Measurements from ENCODE around the gene TYW3.
A peak's percentile ranks its signal among the peaks of the same experiment; 100 is the strongest.

TYW3 gene

DNA sequence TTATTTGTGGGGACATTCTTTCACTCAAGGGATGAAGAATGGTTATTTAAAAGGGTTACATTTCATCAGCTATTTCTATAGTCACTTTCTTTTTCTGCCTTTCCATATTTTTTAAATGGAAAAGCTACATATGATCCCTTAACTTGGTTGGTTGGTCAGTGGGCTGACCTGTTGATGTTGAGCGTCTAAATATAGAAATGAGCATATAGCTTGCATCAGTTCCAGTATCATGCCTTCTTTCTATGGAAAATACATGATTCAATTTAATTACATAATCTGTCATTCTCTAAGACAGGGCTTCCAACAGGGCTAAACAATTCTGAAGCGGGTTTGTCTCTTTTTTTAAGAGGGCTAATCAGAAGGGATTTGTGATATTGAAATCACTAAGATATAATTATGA lies 40.6 kb downstream of the TYW3 start:
- H3K4me3 ChIP-seq (ENCODE audit: insufficient read length, low read depth), result no peak overlapping the region
- no peaks in the 10 kb centered on the region for H3K9me3 ChIP-seq (ENCODE audit: insufficient read depth, low read length)
- H3K27me3 ChIP-seq (ENCODE audit: insufficient read depth, insufficient read length), result no peaks in the 10 kb centered on the region
- no peaks in the 10 kb centered on the region for H3K4me1 ChIP-seq (ENCODE audit: insufficient read depth, insufficient read length)
- no peak overlapping the region for H3K9ac ChIP-seq (ENCODE audit: insufficient read length, low read depth)
- TF ChIP-seq YY1 (IDR thresholded peaks at IDR 0.05; ENCODE audit: insufficient read depth, insufficient read length) (no peak), SUZ12 (IDR thresholded peaks at IDR 0.05; ENCODE audit: extremely low read depth, insufficient read depth, insufficient read length) (no peak), ZNF274 (IDR thresholded peaks at IDR 0.05; ENCODE audit: low read depth, low read length) (no peak)
- no peak for DNase-seq (ENCODE audit: low read depth, low spot score)
- no peaks in the 10 kb centered on the region for H3K36me3 ChIP-seq (ENCODE audit: insufficient read depth, insufficient read length, low read length)

DNA sequence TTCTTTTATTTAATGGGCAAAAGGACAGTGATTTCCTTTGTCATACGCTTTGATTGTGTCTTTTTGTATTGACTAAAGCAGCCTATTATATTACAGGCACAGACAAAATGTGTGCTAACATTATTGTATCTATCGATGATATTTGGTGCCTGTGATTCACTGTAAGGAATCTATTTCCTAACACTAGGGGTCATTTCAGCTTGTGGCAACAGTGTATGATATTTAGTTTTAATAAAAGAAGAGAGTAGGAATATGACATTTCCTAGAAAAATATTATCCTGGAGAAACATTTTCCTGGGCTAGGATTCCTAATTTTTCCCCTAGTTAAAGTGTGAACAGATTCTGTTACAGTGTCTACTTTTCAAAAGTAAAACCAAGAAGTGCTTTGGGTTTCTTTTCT lies 42.8 kb downstream of the TYW3 start:
- H3K27me3 ChIP-seq (ENCODE audit: insufficient read depth, insufficient read length), result no peaks in the 10 kb centered on the region
- peaks cover 1% of the 10 kb centered on the region for H3K4me1 ChIP-seq (ENCODE audit: insufficient read depth, insufficient read length)

DNA sequence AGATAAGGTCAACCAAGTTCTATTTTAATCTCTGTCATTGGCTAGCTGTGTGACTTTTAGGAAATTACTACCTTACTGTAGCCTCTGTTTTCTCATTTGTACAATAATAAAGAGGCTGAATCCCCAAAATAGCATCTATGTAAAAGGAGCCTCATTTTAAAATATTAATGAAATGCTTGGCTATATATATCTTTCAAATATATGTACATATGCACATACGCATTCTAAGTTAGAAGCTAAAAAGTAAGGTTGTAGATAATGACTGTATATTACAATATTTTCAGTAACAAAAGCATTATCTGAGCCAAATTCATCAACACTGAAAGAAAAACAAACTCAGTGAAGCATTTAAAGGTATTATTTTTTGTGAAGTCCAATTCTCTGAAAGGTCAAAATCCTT lies 44.6 kb downstream of the TYW3 start:
- no peak overlapping the region for H3K9ac ChIP-seq (ENCODE audit: insufficient read length, low read depth)
- no peaks in the 10 kb centered on the region for H3K9me3 ChIP-seq (ENCODE audit: insufficient read depth, low read length)
- H3K4me1 ChIP-seq (ENCODE audit: insufficient read depth, insufficient read length), result peaks cover 3% of the 10 kb centered on the region
- DNase-seq (ENCODE audit: low read depth, low spot score), result no peak
- no peak for TF ChIP-seq YY1 (IDR thresholded peaks at IDR 0.05; ENCODE audit: insufficient read depth, insufficient read length)
- no peak for TF ChIP-seq SUZ12 (IDR thresholded peaks at IDR 0.05; ENCODE audit: extremely low read depth, insufficient read depth, insufficient read length)
- H3K36me3 ChIP-seq (ENCODE audit: insufficient read depth, insufficient read length, low read length), result no peaks in the 10 kb centered on the region
- H3K27me3 ChIP-seq (ENCODE audit: insufficient read depth, insufficient read length), result no peaks in the 10 kb centered on the region
- no peak overlapping the region for H3K4me3 ChIP-seq (ENCODE audit: insufficient read length, low read depth)

More for the DNA sequence above, 42.8 kb downstream of the TYW3 start:
- no peaks in the 10 kb centered on the region for H3K9me3 ChIP-seq (ENCODE audit: insufficient read depth, low read length)
- H3K36me3 ChIP-seq (ENCODE audit: insufficient read depth, insufficient read length, low read length), result no peaks in the 10 kb centered on the region
- H3K4me3 ChIP-seq (ENCODE audit: insufficient read length, low read depth), result no peak overlapping the region
- no peak for DNase-seq (ENCODE audit: low read depth, low spot score)
- TF ChIP-seq ZNF274 (IDR thresholded peaks at IDR 0.05; ENCODE audit: low read depth, low read length) (no peak), SUZ12 (IDR thresholded peaks at IDR 0.05; ENCODE audit: extremely low read depth, insufficient read depth, insufficient read length) (no peak), YY1 (IDR thresholded peaks at IDR 0.05; ENCODE audit: insufficient read depth, insufficient read length) (no peak)
- H3K9ac ChIP-seq (ENCODE audit: insufficient read length, low read depth), result no peak overlapping the region

DNA sequence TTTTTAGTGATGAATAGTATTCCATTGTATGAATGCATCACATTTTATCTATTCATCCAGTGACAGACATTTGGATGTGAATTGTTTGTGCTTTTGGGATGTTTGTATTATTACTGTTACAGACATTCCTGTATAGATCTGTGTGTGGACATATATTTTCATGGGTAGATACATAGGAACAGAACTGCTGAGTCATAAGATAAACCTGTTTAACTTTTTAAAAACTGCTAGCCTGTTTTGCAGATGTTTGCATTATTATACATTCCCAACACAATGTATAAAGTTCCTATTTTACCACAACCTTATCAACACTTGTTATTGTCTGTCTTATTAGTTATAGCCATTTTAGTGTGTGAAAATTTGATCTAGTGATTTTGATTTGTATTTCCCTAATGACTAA lies 46.8 kb downstream of the TYW3 start:
- TF ChIP-seq SUZ12 (IDR thresholded peaks at IDR 0.05; ENCODE audit: extremely low read depth, insufficient read depth, insufficient read length) (no peak), YY1 (IDR thresholded peaks at IDR 0.05; ENCODE audit: insufficient read depth, insufficient read length) (no peak), ZNF274 (IDR thresholded peaks at IDR 0.05; ENCODE audit: low read depth, low read length) (no peak)
- Histone ChIP-seq H3K4me3 (ENCODE audit: insufficient read length, low read depth) (no peak overlapping the region), H3K4me1 (ENCODE audit: insufficient read depth, insufficient read length) (peaks cover 3% of the 10 kb centered on the region), H3K36me3 (ENCODE audit: insufficient read depth, insufficient read length, low read length) (no peaks in the 10 kb centered on the region), H3K9ac (ENCODE audit: insufficient read length, low read depth) (no peak overlapping the region), H3K9me3 (ENCODE audit: insufficient read depth, low read length) (no peaks in the 10 kb centered on the region), H3K27me3 (ENCODE audit: insufficient read depth, insufficient read length) (no peaks in the 10 kb centered on the region)
- no peak for DNase-seq (ENCODE audit: low read depth, low spot score)

DNA sequence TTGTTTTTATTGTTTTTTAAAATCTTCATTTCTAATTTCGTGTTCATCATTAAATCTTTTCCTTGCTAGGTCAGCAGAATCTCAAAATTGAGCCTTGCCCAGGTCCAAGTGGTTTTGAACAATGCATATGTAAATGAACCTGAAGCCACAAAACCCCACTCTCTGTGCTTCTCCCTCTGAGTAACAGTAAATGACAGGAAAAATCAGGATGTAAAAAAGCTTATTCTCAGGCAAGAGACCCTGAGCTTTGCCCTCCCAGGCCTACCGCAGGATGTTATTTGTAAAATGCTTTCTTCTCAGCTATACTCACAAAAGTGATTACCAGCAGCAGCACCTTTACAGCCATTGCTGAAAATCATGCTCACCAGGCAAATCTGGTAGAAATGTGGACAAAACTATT lies 47.6 kb downstream of the TYW3 start:
- no peak for TF ChIP-seq YY1 (IDR thresholded peaks at IDR 0.05; ENCODE audit: insufficient read depth, insufficient read length)
- Histone ChIP-seq H3K9ac (ENCODE audit: insufficient read length, low read depth) (no peak overlapping the region), H3K36me3 (ENCODE audit: insufficient read depth, insufficient read length, low read length) (no peaks in the 10 kb centered on the region), H3K4me1 (ENCODE audit: insufficient read depth, insufficient read length) (peaks cover 3% of the 10 kb centered on the region), H3K9me3 (ENCODE audit: insufficient read depth, low read length) (no peaks in the 10 kb centered on the region), H3K27me3 (ENCODE audit: insufficient read depth, insufficient read length) (no peaks in the 10 kb centered on the region), H3K4me3 (ENCODE audit: insufficient read length, low read depth) (no peak overlapping the region)
- DNase-seq (ENCODE audit: low read depth, low spot score), result peak; percentile 30

DNA sequence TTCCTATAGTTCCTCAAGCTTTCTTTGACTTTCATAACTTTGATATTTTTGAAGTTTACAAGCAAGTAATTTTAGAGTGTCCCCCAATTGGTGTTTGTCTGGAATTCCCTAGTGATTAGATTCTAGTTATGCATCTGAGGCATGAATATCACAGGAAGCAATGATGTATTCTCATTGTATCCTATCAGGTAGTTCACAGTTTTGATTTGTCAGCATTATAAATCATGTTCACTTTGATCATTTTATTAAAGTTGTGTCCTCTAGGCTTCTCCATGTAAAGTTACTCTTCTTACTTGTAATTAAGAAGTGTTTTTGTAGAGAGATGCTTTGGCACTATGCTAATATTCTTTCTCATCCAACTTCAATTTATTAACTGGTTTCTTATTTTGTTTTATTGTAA lies 53.0 kb downstream of the TYW3 start:
- Histone ChIP-seq H3K36me3 (ENCODE audit: insufficient read depth, insufficient read length, low read length) (no peaks in the 10 kb centered on the region), H3K4me3 (ENCODE audit: insufficient read length, low read depth) (no peak overlapping the region), H3K27me3 (ENCODE audit: insufficient read depth, insufficient read length) (no peaks in the 10 kb centered on the region), H3K9me3 (ENCODE audit: insufficient read depth, low read length) (peaks cover 8% of the 10 kb centered on the region; the same call in 1 of the 2 replicates), H3K4me1 (ENCODE audit: insufficient read depth, insufficient read length) (no peaks in the 10 kb centered on the region), H3K9ac (ENCODE audit: insufficient read length, low read depth) (no peak overlapping the region)
- TF ChIP-seq YY1 (IDR thresholded peaks at IDR 0.05; ENCODE audit: insufficient read depth, insufficient read length), result no peak
- no peak for TF ChIP-seq ZNF274 (IDR thresholded peaks at IDR 0.05; ENCODE audit: low read depth, low read length)
- TF ChIP-seq SUZ12 (IDR thresholded peaks at IDR 0.05; ENCODE audit: extremely low read depth, insufficient read depth, insufficient read length), result no peak
- no peak for DNase-seq (ENCODE audit: low read depth, low spot score)

DNA sequence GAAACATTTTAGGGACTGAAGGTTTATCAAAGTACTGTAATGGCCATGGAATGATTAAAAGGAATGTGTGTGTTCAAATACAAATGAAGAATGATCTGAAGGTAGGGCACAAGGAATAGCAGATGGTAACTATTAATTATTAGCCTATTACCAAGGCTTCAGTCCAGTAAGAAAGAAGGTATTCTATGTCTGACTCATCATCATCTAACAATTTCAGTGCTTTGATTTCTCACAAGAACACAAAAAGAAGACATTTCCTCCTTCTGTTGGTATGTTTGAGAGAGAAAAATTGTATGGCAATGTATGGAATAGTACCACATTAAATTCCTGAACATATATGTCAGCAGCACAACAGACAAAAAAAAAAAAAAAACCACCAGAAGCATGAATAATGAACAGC lies 57.5 kb downstream of the TYW3 start:
- H3K27me3 ChIP-seq (ENCODE audit: insufficient read depth, insufficient read length), result no peaks in the 10 kb centered on the region
- no peaks in the 10 kb centered on the region for H3K4me1 ChIP-seq (ENCODE audit: insufficient read depth, insufficient read length)
- DNase-seq (ENCODE audit: low read depth, low spot score), result no peak
- H3K9me3 ChIP-seq (ENCODE audit: insufficient read depth, low read length), result peaks cover 8% of the 10 kb centered on the region; the same call in 1 of the 2 replicates
- H3K36me3 ChIP-seq (ENCODE audit: insufficient read depth, insufficient read length, low read length), result no peaks in the 10 kb centered on the region
- no peak overlapping the region for H3K9ac ChIP-seq (ENCODE audit: insufficient read length, low read depth)
- no peak for TF ChIP-seq ZNF274 (IDR thresholded peaks at IDR 0.05; ENCODE audit: low read depth, low read length)
- no peak for TF ChIP-seq YY1 (IDR thresholded peaks at IDR 0.05; ENCODE audit: insufficient read depth, insufficient read length)
- no peak for TF ChIP-seq SUZ12 (IDR thresholded peaks at IDR 0.05; ENCODE audit: extremely low read depth, insufficient read depth, insufficient read length)
- H3K4me3 ChIP-seq (ENCODE audit: insufficient read length, low read depth), result no peak overlapping the region

DNA sequence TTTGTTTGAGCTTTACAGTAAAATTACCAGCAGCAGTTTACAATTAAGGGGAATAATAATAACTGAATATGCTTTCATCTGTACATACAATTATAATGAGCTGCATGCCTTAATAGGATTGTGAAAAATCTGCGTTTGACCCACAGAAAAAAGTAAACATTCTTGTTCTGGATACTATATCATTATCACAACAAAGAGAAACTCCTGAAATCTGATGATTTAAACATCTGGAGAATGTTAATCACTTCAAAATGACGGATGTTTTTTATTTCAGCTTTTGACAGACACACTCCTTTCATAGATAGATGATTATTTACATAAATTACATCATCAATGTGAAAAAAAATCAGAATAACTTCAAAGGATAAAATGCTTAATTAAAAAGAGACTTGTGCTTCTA lies 58.5 kb downstream of the TYW3 start:
- Histone ChIP-seq H3K4me3 (ENCODE audit: insufficient read length, low read depth) (no peak overlapping the region), H3K9ac (ENCODE audit: insufficient read length, low read depth) (no peak overlapping the region), H3K27me3 (ENCODE audit: insufficient read depth, insufficient read length) (no peaks in the 10 kb centered on the region), H3K36me3 (ENCODE audit: insufficient read depth, insufficient read length, low read length) (no peaks in the 10 kb centered on the region), H3K9me3 (ENCODE audit: insufficient read depth, low read length) (peaks cover 8% of the 10 kb centered on the region; the same call in 1 of the 2 replicates), H3K4me1 (ENCODE audit: insufficient read depth, insufficient read length) (no peaks in the 10 kb centered on the region)
- TF ChIP-seq SUZ12 (IDR thresholded peaks at IDR 0.05; ENCODE audit: extremely low read depth, insufficient read depth, insufficient read length), result no peak
- TF ChIP-seq YY1 (IDR thresholded peaks at IDR 0.05; ENCODE audit: insufficient read depth, insufficient read length), result no peak
- TF ChIP-seq ZNF274 (IDR thresholded peaks at IDR 0.05; ENCODE audit: low read depth, low read length), result no peak
- DNase-seq (ENCODE audit: low read depth, low spot score), result no peak

Data from NT2/D1 (cell line).